ENCODE measurements around the gene QRICH2.

QRICH2 gene

GRCh38 chr17:76276461-76277299 is 31.4 kb downstream of the QRICH2 start:
- H3K9me3 ChIP-seq (ENCODE audit: low read length): no peaks in the 10 kb centered on the region
- no peak overlapping the region for H3K4me3 ChIP-seq (ENCODE audit: low read depth, low read length, poor library complexity, severe bottlenecking)
- no peak overlapping the region for H3K9ac ChIP-seq (ENCODE audit: low read length)
- no peaks in the 10 kb centered on the region for H3F3A ChIP-seq (ENCODE audit: insufficient read depth, low read length)
- H2AFZ ChIP-seq (ENCODE audit: low read length): no peak overlapping the region
- H3K27me3 ChIP-seq (ENCODE audit: insufficient read depth, low read length): no peaks in the 10 kb centered on the region; the same call in 1 of the 2 replicates
- H4K20me1 ChIP-seq (ENCODE audit: insufficient read depth, low read length): no peaks in the 10 kb centered on the region
- TF ChIP-seq CTCF (IDR thresholded peaks at IDR 0.05; ENCODE audit: low read length) (no peak), EZH2 (IDR thresholded peaks at IDR 0.05; ENCODE audit: borderline replicate concordance, low read length) (no peak)
- no peaks in the 10 kb centered on the region for H3K9me2 ChIP-seq (ENCODE audit: low read depth, low read length)
- H3K4me2 ChIP-seq (ENCODE audit: low read length): no peak overlapping the region
- no peak overlapping the region for H3K27ac ChIP-seq (ENCODE audit: low read depth, low read length, poor library complexity, severe bottlenecking)
- H3K36me3 ChIP-seq (ENCODE audit: insufficient read depth, low read length): no peaks in the 10 kb centered on the region
- H3K79me2 ChIP-seq (ENCODE audit: insufficient read depth, low read length): no peaks in the 10 kb centered on the region
- H3K4me1 ChIP-seq (ENCODE audit: insufficient read depth, low read length, severe bottlenecking): peaks cover 9% of the 10 kb centered on the region

- Histone ChIP-seq H3K4me2 (ENCODE audit: low read length) (no peak overlapping the region), H3K9me2 (ENCODE audit: low read depth, low read length) (no peaks in the 10 kb centered on the region), H3K9ac (ENCODE audit: low read length) (no peak overlapping the region), H3K79me2 (ENCODE audit: insufficient read depth, low read length) (no peaks in the 10 kb centered on the region), H4K20me1 (ENCODE audit: insufficient read depth, low read length) (no peaks in the 10 kb centered on the region), H3K4me3 (ENCODE audit: low read depth, low read length, poor library complexity, severe bottlenecking) (no peak overlapping the region), H3K36me3 (ENCODE audit: insufficient read depth, low read length) (no peaks in the 10 kb centered on the region; the same call in 1 of the 2 replicates), H3F3A (ENCODE audit: insufficient read depth, low read length) (no peaks in the 10 kb centered on the region), H3K27ac (ENCODE audit: low read depth, low read length, poor library complexity, severe bottlenecking) (no peak overlapping the region), H3K27me3 (ENCODE audit: insufficient read depth, low read length) (no peaks in the 10 kb centered on the region; the same call in 1 of the 2 replicates), H3K4me1 (ENCODE audit: insufficient read depth, low read length, severe bottlenecking) (peaks cover 15% of the 10 kb centered on the region), H2AFZ (ENCODE audit: low read length) (no peak overlapping the region), H3K9me3 (ENCODE audit: low read length) (no peaks in the 10 kb centered on the region)
- TF ChIP-seq EZH2 (IDR thresholded peaks at IDR 0.05; ENCODE audit: borderline replicate concordance, low read length) (no peak), CTCF (IDR thresholded peaks at IDR 0.05; ENCODE audit: low read length) (no peak)
Observed at GRCh38 chr17:76276069-76276431, 32.0 kb downstream of the QRICH2 start.

- no peaks in the 10 kb centered on the region; the same call in 1 of the 2 replicates for H3K27me3 ChIP-seq (ENCODE audit: insufficient read depth, low read length)
- H3K9me3 ChIP-seq (ENCODE audit: low read length): no peaks in the 10 kb centered on the region
- H3K36me3 ChIP-seq (ENCODE audit: insufficient read depth, low read length): no peaks in the 10 kb centered on the region; the same call in 1 of the 2 replicates
- H4K20me1 ChIP-seq (ENCODE audit: insufficient read depth, low read length): no peaks in the 10 kb centered on the region
- no peak overlapping the region for H3K4me2 ChIP-seq (ENCODE audit: low read length)
- no peaks in the 10 kb centered on the region for H3F3A ChIP-seq (ENCODE audit: insufficient read depth, low read length)
- no peak overlapping the region for H3K9ac ChIP-seq (ENCODE audit: low read length)
- peaks cover 19% of the 10 kb centered on the region for H3K4me1 ChIP-seq (ENCODE audit: insufficient read depth, low read length, severe bottlenecking)
- H3K4me3 ChIP-seq (ENCODE audit: low read depth, low read length, poor library complexity, severe bottlenecking): no peak overlapping the region
- H3K27ac ChIP-seq (ENCODE audit: low read depth, low read length, poor library complexity, severe bottlenecking): no peak overlapping the region
- H3K9me2 ChIP-seq (ENCODE audit: low read depth, low read length): no peaks in the 10 kb centered on the region
- H3K79me2 ChIP-seq (ENCODE audit: insufficient read depth, low read length): no peaks in the 10 kb centered on the region
- no peak for TF ChIP-seq CTCF (IDR thresholded peaks at IDR 0.05; ENCODE audit: low read length)
- no peak for TF ChIP-seq EZH2 (IDR thresholded peaks at IDR 0.05; ENCODE audit: borderline replicate concordance, low read length)
- H2AFZ ChIP-seq (ENCODE audit: low read length): no peak overlapping the region
Observed at GRCh38 chr17:76275382-76276068, 32.6 kb downstream of the QRICH2 start.

All from OCI-LY1 (cell line).